CD4-positive, alpha-beta T cell (primary cell): ENCODE results near the gene GLP2R. TPM values are rescaled to one million over a fixed set of nuclear protein-coding genes. Genes with fewer than 3 reads are reported as not detected.

Experiments
- ATAC-seq: fragments of 200-7000 bp; cut with Tn5 transposase; one replicate; pipeline ENCODE4 v1.10.0; 2022; ENCODE audit warnings: mild to moderate bottlenecking; ENCODE audit not compliant: poor library complexity
- CTCF ChIA-PET: fragments of 350-600 bp; sonication (Branson Sonifier 250); formaldehyde crosslinking; loops from one replicate; lab custom pipeline; 2021; ENCODE audit warnings: antibody characterized with exemption, inconsistent platforms; lab: Charles Lee
- POLR2A ChIA-PET: fragments of 350-600 bp; sonication (Branson Sonifier 250); formaldehyde crosslinking; loops from one replicate; lab custom pipeline; 2021; ENCODE audit warnings: antibody characterized with exemption, inconsistent platforms; lab: Charles Lee
- DNase-seq, 14 experiments: peaks; one replicate each; pipeline ENCODE4 v3.0.0-alpha.2; 2013 to 2020; ENCODE audit warnings: mixed read lengths in 2 of 14
- H3K27ac ChIP-seq, 2 donors: one replicate each; pipeline versions ENCODE4 v1.5.1 to v1.7.0; 2013; ENCODE audit warnings: low read length in 2 of 2, low read depth in 1 of 2, mild to moderate bottlenecking in 1 of 2
- H3K27me3 ChIP-seq, 2 experiments: 1 replicate in 1 of 2; 2 replicates in 1 of 2; pipeline versions ENCODE4 v1.6.1 to v1.7.0; 2013; ENCODE audit warnings: low read length in 2 of 2, control low read depth in 1 of 2, mild to moderate bottlenecking in 1 of 2, moderate library complexity in 1 of 2; ENCODE audit not compliant: insufficient read depth in 2 of 2, control insufficient read depth in 1 of 2
- H3K36me3 ChIP-seq: one replicate; pipeline ENCODE4 v1.6.1; 2013; ENCODE audit warnings: low read length, control low read depth; ENCODE audit not compliant: insufficient read depth
- H3K4me1 ChIP-seq: one replicate; pipeline ENCODE4 v1.6.1; 2013; ENCODE audit warnings: low read length, control low read depth; ENCODE audit not compliant: insufficient read depth
- H3K4me3 ChIP-seq: one replicate; pipeline ENCODE4 v1.5.1; 2013; ENCODE audit warnings: mild to moderate bottlenecking, low read length, moderate library complexity
- H3K9me3 ChIP-seq, 2 experiments: 1 replicate in 1 of 2; 2 replicates in 1 of 2; pipeline versions ENCODE4 v1.6.1 to v1.7.0; 2013; ENCODE audit warnings: low read length in 2 of 2, mild to moderate bottlenecking in 2 of 2, control low read depth in 1 of 2, moderate library complexity in 1 of 2; ENCODE audit not compliant: control insufficient read depth in 1 of 2, insufficient read depth in 1 of 2
- H3K27ac Mint-ChIP-seq: one replicate; pipeline ENCODE4 v1.8.0; 2020; ENCODE audit warnings: mixed read lengths
- H3K27me3 Mint-ChIP-seq: one replicate; pipeline ENCODE4 v1.8.0; 2021; ENCODE audit warnings: mixed read lengths
- H3K36me3 Mint-ChIP-seq: one replicate; pipeline ENCODE4 v1.8.0; 2021; ENCODE audit warnings: low read depth, mixed read lengths
- H3K4me1 Mint-ChIP-seq: one replicate; pipeline ENCODE4 v1.8.0; 2021; ENCODE audit warnings: low read depth, mixed read lengths
- H3K4me3 Mint-ChIP-seq: one replicate; pipeline ENCODE4 v1.8.0; 2020; ENCODE audit warnings: mild to moderate bottlenecking, mixed read lengths
- H3K9me3 Mint-ChIP-seq: one replicate; pipeline ENCODE4 v1.8.0; 2020; ENCODE audit warnings: mixed read lengths
- CTCF ChIP-seq: fragments of 200-600 bp; IDR thresholded peaks from one replicate; pipeline ENCODE4 v1.8.0; 2022; ENCODE audit warnings: antibody characterized with exemption, mild to moderate bottlenecking
- intact Hi-C, 2 experiments: fragments of 100-400 bp; cut with DNase I in 1 of 2; cut with micrococcal nuclease in 1 of 2; formaldehyde crosslinking; loops; one replicate each; pipeline versions ENCODE4 v1.15.1 to v1.9.0; 2023 to 2025; cut with DNase I, micrococcal nuclease
- total RNA-seq, 174 experiments: library from RNA in 2 of 174; stranded (reverse) in 2 of 174; gene quantifications; one replicate each; pipeline ENCODE4 v1.2.3 and lab custom pipeline; 2021 to 2026

The GLP2R gene
- total RNA-seq, 2 experiments from 2014 or later = not detected

DNA sequence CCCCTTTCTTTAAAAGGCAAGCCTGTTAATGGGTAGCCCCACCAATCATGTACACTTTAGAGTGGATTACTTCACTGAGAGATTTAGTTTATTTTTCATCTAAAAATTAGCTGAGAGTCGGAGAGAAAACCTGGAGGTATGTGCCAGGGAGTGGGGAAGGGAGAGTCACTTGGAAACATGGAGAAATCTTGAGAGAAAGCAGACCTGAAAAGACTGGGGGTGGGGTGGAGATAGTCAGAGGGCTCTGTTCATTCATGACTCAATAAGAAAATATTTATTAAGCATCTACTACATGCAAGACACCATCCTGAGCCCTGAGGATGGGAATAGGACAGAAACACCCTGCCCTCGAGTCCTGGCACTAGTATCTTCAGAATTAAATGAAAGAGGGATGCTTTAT is 106.8 kb downstream of the GLP2R start:
- no peak for ATAC-seq
- Mint-ChIP-seq H3K4me3 (no peak overlapping the region), H3K36me3 (no peaks in the 10 kb centered on the region), H3K4me1 (no peaks in the 10 kb centered on the region), H3K27me3 (no peaks in the 10 kb centered on the region), H3K9me3 (no peaks in the 10 kb centered on the region), H3K27ac (no peak overlapping the region)
- H3K4me3 ChIP-seq = no peak overlapping the region
- no peak overlapping the region for H3K27ac ChIP-seq
- no peaks in the 10 kb centered on the region for H3K27me3 ChIP-seq
- ChIA-PET CTCF (no interaction called here), POLR2A (no interaction called here)
- DNase-seq = no peak
- H3K9me3 ChIP-seq = peaks cover 0 to 6% of the 10 kb centered on the region in 2 experiments
- H3K4me1 ChIP-seq = no peaks in the 10 kb centered on the region
- H3K36me3 ChIP-seq = no peaks in the 10 kb centered on the region
- TF ChIP-seq CTCF = no peak
- intact Hi-C loops = no loop called here

DNA sequence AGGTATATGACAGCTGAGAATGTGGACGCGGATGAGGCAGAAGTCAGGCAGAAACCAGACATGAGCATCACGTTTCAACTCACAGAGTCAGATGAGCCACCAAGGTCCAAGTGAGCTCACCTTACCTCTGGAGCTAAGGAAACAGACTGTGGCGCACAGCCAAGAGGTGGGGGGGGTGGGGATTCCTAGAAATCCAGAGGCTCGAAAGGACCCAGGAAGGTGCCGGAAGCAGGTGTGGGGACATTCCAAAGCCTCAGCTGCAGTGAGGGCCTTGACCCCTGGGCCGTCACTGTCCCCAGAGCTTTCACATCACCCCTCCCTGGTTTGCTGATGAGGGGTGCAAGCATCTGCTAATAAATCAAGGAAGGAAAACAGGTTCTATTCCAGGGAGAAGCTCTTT is 108.6 kb downstream of the GLP2R start:
- Histone ChIP-seq H3K27ac (no peak overlapping the region), H3K27me3 (no peaks in the 10 kb centered on the region), H3K4me3 (no peak overlapping the region), H3K36me3 (no peaks in the 10 kb centered on the region), H3K9me3 (peaks cover 0 to 16% of the 10 kb centered on the region in 2 experiments), H3K4me1 (no peaks in the 10 kb centered on the region)
- intact Hi-C loops = no loop called here
- ChIA-PET CTCF (interaction anchor here (1.2 kb wide), 1 partner anchor 10 kb away, joined by 3 read pairs; no protein-coding TSS in a partner anchor), POLR2A (no interaction called here)
- no peak overlapping the region for H3K4me3 Mint-ChIP-seq
- no peaks in the 10 kb centered on the region for H3K27me3 Mint-ChIP-seq
- peaks cover 2% of the 10 kb centered on the region for H3K9me3 Mint-ChIP-seq
- no peak overlapping the region for H3K27ac Mint-ChIP-seq
- no peaks in the 10 kb centered on the region for H3K4me1 Mint-ChIP-seq
- H3K36me3 Mint-ChIP-seq = no peaks in the 10 kb centered on the region
- ATAC-seq (no peak), DNase-seq (no peak)
- no peak for TF ChIP-seq CTCF

- Mint-ChIP-seq H3K27me3 (no peaks in the 10 kb centered on the region), H3K4me3 (no peak overlapping the region), H3K36me3 (no peaks in the 10 kb centered on the region), H3K4me1 (no peaks in the 10 kb centered on the region), H3K9me3 (peaks cover 2% of the 10 kb centered on the region), H3K27ac (no peak overlapping the region)
- Histone ChIP-seq H3K36me3 (no peaks in the 10 kb centered on the region), H3K9me3 (peaks cover 0 to 24% of the 10 kb centered on the region in 2 experiments), H3K4me3 (no peak overlapping the region), H3K27ac (no peak overlapping the region), H3K4me1 (no peaks in the 10 kb centered on the region), H3K27me3 (no peaks in the 10 kb centered on the region)
- ChIA-PET POLR2A (no interaction called here), CTCF (no interaction called here)
- TF ChIP-seq CTCF = no peak
- intact Hi-C loops = no loop called here
- DNase-seq (no peak), ATAC-seq (no peak)
Measured at GRCh38 chr17:9935408-9935807, 109.7 kb downstream of the GLP2R start.
